HG03175 (cell line): Measurements from ENCODE around the gene PAN3.

Source experiments
- ATAC-seq: cut with Tn5 transposase; IDR thresholded peaks from one replicate; pipeline ENCODE4 v1.9.1; 2021; ENCODE audit warnings: mild to moderate bottlenecking, moderate library complexity; ENCODE audit not compliant: unreplicated experiment

The PAN3 gene

GRCh38 chr13:28329395-28330158, 191.2 kb downstream of the PAN3 start:
- no peak for ATAC-seq

GRCh38 chr13:28333204-28333881, 195.0 kb downstream of the PAN3 start:
- no peak for ATAC-seq

- no peak for ATAC-seq
Measured at GRCh38 chr13:28336193-28336657, 197.9 kb downstream of the PAN3 start.

- ATAC-seq, result no peak
Measured at GRCh38 chr13:28337166-28338005, 199.0 kb downstream of the PAN3 start.

- no peak for ATAC-seq
Measured at GRCh38 chr13:28338006-28338574, 199.7 kb downstream of the PAN3 start.

GRCh38 chr13:28338742-28339141, 200.4 kb downstream of the PAN3 start:
- ATAC-seq, result no peak

- ATAC-seq, result no peak
Measured at GRCh38 chr13:28339419-28339818, 201.1 kb downstream of the PAN3 start.

GRCh38 chr13:28340272-28340793, 202.0 kb downstream of the PAN3 start:
- no peak for ATAC-seq

- no peak for ATAC-seq
Measured at GRCh38 chr13:28342251-28342650, 203.9 kb downstream of the PAN3 start.

GRCh38 chr13:28344163-28344562, 205.8 kb downstream of the PAN3 start:
- no peak for ATAC-seq
